GM12865 (cell line): Measurements from ENCODE around the gene DLG2.

ENCODE experiments used
- DNase-seq: peaks from one replicate; pipeline ENCODE4 v3.0.0; 2010; ENCODE audit warnings: low read depth
- H3K4me3 ChIP-seq: 2 replicates; pipeline ENCODE4 v1.5.1; 2011; ENCODE audit warnings: mild to moderate bottlenecking, low read depth, low read length, control low read depth
- CTCF ChIP-seq: IDR thresholded peaks from 2 replicates; pipeline ENCODE4 v1.5.1; 2011; ENCODE audit warnings: low read length, control low read depth, low read depth, inconsistent platforms; ENCODE audit not compliant: insufficient read depth; ENCODE audit errors: missing control alignments

The DLG2 gene

GRCh38 chr11:84372381-84372950, 1254.7 kb downstream of the DLG2 start:
- no peak overlapping the region for H3K4me3 ChIP-seq
- TF ChIP-seq CTCF: no peak
- no peak for DNase-seq

GRCh38 chr11:84358034-84358433, 1269.1 kb downstream of the DLG2 start:
- no peak for TF ChIP-seq CTCF
- no peak for DNase-seq
- H3K4me3 ChIP-seq: no peak overlapping the region

- no peak for DNase-seq
- no peak for TF ChIP-seq CTCF
- H3K4me3 ChIP-seq: no peak overlapping the region
Measured at GRCh38 chr11:84355911-84356310, 1271.2 kb downstream of the DLG2 start.

GRCh38 chr11:84345597-84345996, 1281.5 kb downstream of the DLG2 start:
- no peak for DNase-seq
- no peak overlapping the region for H3K4me3 ChIP-seq
- no peak for TF ChIP-seq CTCF

GRCh38 chr11:84345027-84345426, 1282.1 kb downstream of the DLG2 start:
- no peak for TF ChIP-seq CTCF
- DNase-seq: no peak

GRCh38 chr11:84339796-84340195, 1287.3 kb downstream of the DLG2 start:
- no peak overlapping the region for H3K4me3 ChIP-seq
- no peak for TF ChIP-seq CTCF
- DNase-seq: no peak

More at GRCh38 chr11:84345027-84345426, 1282.1 kb downstream of the DLG2 start:
- H3K4me3 ChIP-seq: no peak overlapping the region

- H3K4me3 ChIP-seq: no peak overlapping the region
- no peak for TF ChIP-seq CTCF
- no peak for DNase-seq
Measured at GRCh38 chr11:84333221-84333620, 1293.9 kb downstream of the DLG2 start.
